CD14-positive monocyte (primary cell): ENCODE results near the gene LCAT. TPM values are rescaled to one million over a fixed set of nuclear protein-coding genes. Genes with fewer than 3 reads are reported as not detected.
A peak's percentile ranks its signal among the peaks of the same experiment; 100 is the strongest.

Experiments used
- DNase-seq, 3 donors: peaks; one replicate each; pipeline ENCODE4 v3.0.0-alpha.2; 2011 to 2022
- H2AFZ ChIP-seq: 2 replicates; pipeline ENCODE4 v1.6.0; 2012; ENCODE audit warnings: mild to moderate bottlenecking, low read depth, low read length, inconsistent platforms; ENCODE audit not compliant: insufficient read depth, poor library complexity, severe bottlenecking
- H3K27ac ChIP-seq, 2 donors: 1 replicate in 1 of 2; 2 replicates in 1 of 2; pipeline ENCODE4 v1.5.1; 2012 to 2013; ENCODE audit warnings: low read length in 2 of 2, control low read depth in 1 of 2, inconsistent platforms in 1 of 2, low read depth in 1 of 2, mild to moderate bottlenecking in 1 of 2
- H3K27me3 ChIP-seq, 2 donors: one replicate each; pipeline versions ENCODE4 v1.6.0 to v1.6.1; 2011 to 2013; ENCODE audit warnings: low read length in 2 of 2; ENCODE audit not compliant: control insufficient read depth in 2 of 2, insufficient read depth in 2 of 2
- H3K36me3 ChIP-seq, 2 donors: replicated peaks in 1 of 2; 1 replicate in 1 of 2; 2 replicates in 1 of 2; pipeline versions ENCODE4 v1.5.1 to v1.6.1; 2012 to 2013; ENCODE audit warnings: low read length in 2 of 2, control low read depth in 1 of 2, inconsistent platforms in 1 of 2, mild to moderate bottlenecking in 1 of 2; ENCODE audit not compliant: insufficient read depth in 2 of 2, control insufficient read depth in 1 of 2
- H3K4me1 ChIP-seq, 2 donors: 1 replicate in 1 of 2; 2 replicates in 1 of 2; pipeline versions ENCODE4 v1.5.1 to v1.6.1; 2012 to 2013; ENCODE audit warnings: low read length in 2 of 2, control low read depth in 1 of 2, inconsistent platforms in 1 of 2, mild to moderate bottlenecking in 1 of 2, moderate library complexity in 1 of 2; ENCODE audit not compliant: insufficient read depth in 2 of 2, control insufficient read depth in 1 of 2
- H3K4me2 ChIP-seq: replicated peaks from 2 replicates; pipeline ENCODE3; 2012; ENCODE audit warnings: low read length, moderate library complexity, mild to moderate bottlenecking; ENCODE audit not compliant: poor library complexity, severe bottlenecking; ENCODE audit errors: extremely low read depth
- H3K4me3 ChIP-seq, 3 experiments: fragments of 200-600 bp in 1 of 3; sonication (generic) in 1 of 3; replicated peaks in 1 of 3; 1 replicate in 2 of 3; 2 replicates in 1 of 3; pipeline ENCODE4 v1.5.1; 2011 to 2013; ENCODE audit warnings: low read length in 3 of 3, mild to moderate bottlenecking in 3 of 3, control low read depth in 2 of 3, low read depth in 2 of 3, inconsistent platforms in 1 of 3, moderate library complexity in 1 of 3
- H3K79me2 ChIP-seq: 2 replicates; pipeline ENCODE4 v1.6.0; 2012; ENCODE audit warnings: mild to moderate bottlenecking, control low read depth, inconsistent platforms, low read length, moderate library complexity; ENCODE audit not compliant: insufficient read depth
- H3K9ac ChIP-seq: 2 replicates; pipeline ENCODE4 v1.6.0; 2017; ENCODE audit warnings: low read length, mild to moderate bottlenecking; ENCODE audit not compliant: insufficient read depth, poor library complexity, severe bottlenecking
- H3K9me3 ChIP-seq, 2 donors: replicated peaks in 1 of 2; 1 replicate in 1 of 2; 2 replicates in 1 of 2; pipeline versions ENCODE4 v1.5.1 to v1.6.1; 2012 to 2013; ENCODE audit warnings: low read length in 2 of 2, control low read depth in 1 of 2; ENCODE audit not compliant: control insufficient read depth in 1 of 2, insufficient read depth in 1 of 2
- H4K20me1 ChIP-seq: 2 replicates; pipeline ENCODE4 v1.6.0; 2012; ENCODE audit warnings: mild to moderate bottlenecking, low read length, control low read depth, moderate library complexity; ENCODE audit not compliant: insufficient read depth
- H3K27ac Mint-ChIP-seq, 7 donors: one replicate each; pipeline ENCODE4 v1.8.0; 2020; ENCODE audit warnings: mild to moderate bottlenecking in 7 of 7, mixed read lengths in 7 of 7, moderate library complexity in 6 of 7, inconsistent platforms in 2 of 7
- H3K27me3 Mint-ChIP-seq, 3 donors: one replicate each; pipeline ENCODE4 v1.8.0; 2021 to 2022; ENCODE audit warnings: low read depth in 3 of 3, mild to moderate bottlenecking in 3 of 3, mixed read lengths in 3 of 3, moderate library complexity in 3 of 3, inconsistent platforms in 1 of 3
- H3K36me3 Mint-ChIP-seq, 2 donors: one replicate each; pipeline ENCODE4 v1.8.0; 2020; ENCODE audit warnings: mixed read lengths in 2 of 2, inconsistent platforms in 1 of 2, mild to moderate bottlenecking in 1 of 2
- H3K4me1 Mint-ChIP-seq: one replicate; pipeline ENCODE4 v1.8.0; 2020; ENCODE audit warnings: mild to moderate bottlenecking, mixed read lengths
- H3K4me3 Mint-ChIP-seq, 2 donors: one replicate each; pipeline ENCODE4 v1.8.0; 2020; ENCODE audit warnings: mild to moderate bottlenecking in 2 of 2, mixed read lengths in 2 of 2, moderate library complexity in 1 of 2
- H3K9me3 Mint-ChIP-seq, 7 donors: one replicate each; pipeline ENCODE4 v1.8.0; 2020 to 2022; ENCODE audit warnings: mixed read lengths in 7 of 7, mild to moderate bottlenecking in 6 of 7, moderate library complexity in 6 of 7, inconsistent platforms in 2 of 7
- WGBS: methylation state at CpG from one replicate; pipeline ENCODE4 v1.1.5; 2013; ENCODE audit warnings: missing lambda C conversion rate; ENCODE audit not compliant: insufficient coverage; 5-methylcytosine and 5-hydroxymethylcytosine counted together
- intact Hi-C, 2 donors: fragments of 100-400 bp; cut with micrococcal nuclease; formaldehyde crosslinking; loops; one replicate each; pipeline versions ENCODE4 v1.15.0 to v1.15.1; 2023
- polyA plus RNA-seq, 3 donors: library from polyadenylated mRNA; depleted of rRNA in 1 of 3; unstranded in 2 of 3; stranded (reverse) in 1 of 3; fragments of 300-500 nt in 2 of 3; fragments of >200 nt in 1 of 3; fragmentation: Illumina TruSeq in 2 of 3; gene quantifications; 1 replicate in 2 of 3; 2 replicates in 1 of 3; pipeline ENCODE4 v1.2.3, GENCODE V29; 2012 to 2021
- TF ChIP-seq, protein P1 (sequence below): fragments of 200-600 bp; IDR thresholded peaks from one replicate; pipeline ENCODE4 v1.8.0; 2022; ENCODE audit warnings: antibody characterized with exemption, mild to moderate bottlenecking

Gene LCAT
- polyA plus RNA-seq, 3 donors: 0.17 to 16.2 TPM; not detected in 1

- H2AFZ ChIP-seq: no peak overlapping the region
- no peaks in the 10 kb centered on the region for H4K20me1 ChIP-seq
- TF ChIP-seq, protein P1, sequence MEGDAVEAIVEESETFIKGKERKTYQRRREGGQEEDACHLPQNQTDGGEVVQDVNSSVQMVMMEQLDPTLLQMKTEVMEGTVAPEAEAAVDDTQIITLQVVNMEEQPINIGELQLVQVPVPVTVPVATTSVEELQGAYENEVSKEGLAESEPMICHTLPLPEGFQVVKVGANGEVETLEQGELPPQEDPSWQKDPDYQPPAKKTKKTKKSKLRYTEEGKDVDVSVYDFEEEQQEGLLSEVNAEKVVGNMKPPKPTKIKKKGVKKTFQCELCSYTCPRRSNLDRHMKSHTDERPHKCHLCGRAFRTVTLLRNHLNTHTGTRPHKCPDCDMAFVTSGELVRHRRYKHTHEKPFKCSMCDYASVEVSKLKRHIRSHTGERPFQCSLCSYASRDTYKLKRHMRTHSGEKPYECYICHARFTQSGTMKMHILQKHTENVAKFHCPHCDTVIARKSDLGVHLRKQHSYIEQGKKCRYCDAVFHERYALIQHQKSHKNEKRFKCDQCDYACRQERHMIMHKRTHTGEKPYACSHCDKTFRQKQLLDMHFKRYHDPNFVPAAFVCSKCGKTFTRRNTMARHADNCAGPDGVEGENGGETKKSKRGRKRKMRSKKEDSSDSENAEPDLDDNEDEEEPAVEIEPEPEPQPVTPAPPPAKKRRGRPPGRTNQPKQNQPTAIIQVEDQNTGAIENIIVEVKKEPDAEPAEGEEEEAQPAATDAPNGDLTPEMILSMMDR: no peak
- Mint-ChIP-seq H3K27me3 (peaks cover 3 to 17% (median 12%) of the 10 kb centered on the region in 3 donors), H3K27ac (peak overlapping the region in 1 of 7 donors; percentile 42), H3K4me1 (no peaks in the 10 kb centered on the region), H3K9me3 (peaks cover 0 to 1% (median 0%) of the 10 kb centered on the region in 7 donors), H3K36me3 (no peaks in the 10 kb centered on the region), H3K4me3 (no peak overlapping the region)
- no peak overlapping the region for H3K9ac ChIP-seq
- no peaks in the 10 kb centered on the region for H3K9me3 ChIP-seq
- H3K27ac ChIP-seq: no peak overlapping the region
- DNase-seq: no peak
- no peaks in the 10 kb centered on the region for H3K27me3 ChIP-seq
- WGBS: 80% methylated on average over 5 of the region's 5 CpGs
- H3K4me1 ChIP-seq: no peaks in the 10 kb centered on the region
- H3K4me3 ChIP-seq: no peak overlapping the region
- no peaks in the 10 kb centered on the region for H3K36me3 ChIP-seq
- intact Hi-C loops: no loop called here
- H3K4me2 ChIP-seq: no peak overlapping the region
- H3K79me2 ChIP-seq: no peaks in the 10 kb centered on the region
These were observed 33.1 kb upstream of the LCAT start for GRCh38 chr16:67977005-67977404.

- Mint-ChIP-seq H3K36me3 (no peaks in the 10 kb centered on the region), H3K9me3 (no peaks in the 10 kb centered on the region), H3K27me3 (peaks cover 3 to 17% (median 12%) of the 10 kb centered on the region in 3 donors), H3K27ac (peak overlapping the region in 1 of 7 donors; percentile 41), H3K4me1 (no peaks in the 10 kb centered on the region), H3K4me3 (peak overlapping the region in 1 of 2 donors; percentile 40)
- DNase-seq: no peak
- Histone ChIP-seq H3K4me1 (no peaks in the 10 kb centered on the region), H3K9me3 (no peaks in the 10 kb centered on the region), H3K36me3 (no peaks in the 10 kb centered on the region), H3K27me3 (no peaks in the 10 kb centered on the region), H3K4me2 (no peak overlapping the region), H3K9ac (no peak overlapping the region), H2AFZ (no peak overlapping the region), H4K20me1 (no peaks in the 10 kb centered on the region), H3K79me2 (no peaks in the 10 kb centered on the region), H3K4me3 (no peak overlapping the region), H3K27ac (no peak overlapping the region)
- TF ChIP-seq, protein P1: no peak
- intact Hi-C loops: no loop called here
- 100% methylated on average over 1 of the region's 2 CpGs for WGBS
These were observed 32.3 kb upstream of the LCAT start for GRCh38 chr16:67976205-67976604.
